ENCODE data around the gene PKD1.

Gene PKD1

DNA sequence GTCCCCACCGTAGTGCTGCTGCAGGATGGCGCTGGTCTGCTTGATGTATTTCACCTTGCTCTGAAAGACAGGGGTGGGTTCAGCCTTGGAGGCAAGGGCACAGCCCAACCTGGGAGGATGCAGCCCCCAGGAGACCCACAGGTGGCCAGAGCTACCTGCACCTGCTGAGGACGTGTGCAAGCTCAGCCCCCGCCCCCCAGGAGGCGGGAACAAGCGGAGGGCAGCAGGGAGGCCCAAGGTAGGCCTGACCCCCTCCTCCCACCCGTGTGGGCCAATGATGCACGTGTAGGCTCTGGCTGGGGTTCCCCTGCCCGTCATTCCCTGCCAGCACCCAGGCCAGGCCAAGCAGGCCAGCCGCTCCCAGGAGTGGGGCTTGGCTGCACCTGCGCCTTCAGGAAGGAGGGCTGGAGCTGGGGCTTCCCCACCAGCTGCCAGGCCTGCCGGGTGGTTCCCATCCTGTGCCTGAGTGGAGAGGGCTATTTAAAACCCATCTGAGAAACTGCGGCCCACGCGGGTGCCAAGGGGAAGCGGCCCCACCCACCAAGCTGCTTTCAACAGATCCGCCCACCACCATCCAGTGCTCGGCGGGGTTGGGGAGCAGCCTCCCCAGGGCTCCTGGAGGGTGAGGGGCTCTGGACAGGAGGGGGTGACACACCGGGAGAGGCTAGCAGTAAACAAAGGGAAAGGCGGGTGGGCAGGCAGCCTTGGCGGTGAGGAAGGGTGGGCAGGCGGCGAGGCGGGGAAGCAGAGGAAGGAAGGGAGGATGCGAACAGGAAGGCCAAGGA, 91.8 kb downstream of the PKD1 start:
- DNase-seq = no peak

DNA sequence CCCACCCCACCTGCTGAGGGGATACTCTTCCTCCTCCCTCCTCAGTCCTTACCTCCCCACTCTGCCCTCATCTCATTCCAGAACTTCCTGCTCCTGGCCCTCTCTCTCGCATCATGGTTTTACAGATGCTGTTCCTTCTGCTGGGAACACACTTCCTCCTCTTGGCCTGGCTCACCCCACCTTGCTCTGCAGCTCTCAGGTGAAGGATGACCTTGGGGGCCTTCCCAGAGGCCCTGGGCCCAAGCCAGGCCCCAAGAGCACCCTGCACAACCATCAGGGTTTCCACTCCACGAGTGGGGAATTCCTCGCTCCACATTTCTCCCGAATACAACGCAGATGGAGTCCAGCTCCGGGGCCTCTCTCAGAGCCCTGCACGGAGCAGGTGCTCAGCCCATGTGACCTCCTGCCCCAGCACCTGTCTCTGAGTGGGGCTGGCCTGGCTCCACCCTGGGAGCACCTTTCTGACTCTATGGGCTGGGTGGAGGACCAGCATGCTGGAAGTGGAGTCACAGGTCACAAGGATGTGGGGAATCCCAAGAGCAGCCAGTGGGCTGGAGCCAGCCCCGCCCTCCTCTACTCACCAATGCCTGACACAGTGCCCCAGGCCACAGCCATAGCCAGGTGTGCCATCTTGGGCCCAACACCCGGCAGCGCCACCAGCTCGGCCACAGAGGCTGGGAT, 92.6 kb downstream of the PKD1 start:
- no peak for DNase-seq

DNA sequence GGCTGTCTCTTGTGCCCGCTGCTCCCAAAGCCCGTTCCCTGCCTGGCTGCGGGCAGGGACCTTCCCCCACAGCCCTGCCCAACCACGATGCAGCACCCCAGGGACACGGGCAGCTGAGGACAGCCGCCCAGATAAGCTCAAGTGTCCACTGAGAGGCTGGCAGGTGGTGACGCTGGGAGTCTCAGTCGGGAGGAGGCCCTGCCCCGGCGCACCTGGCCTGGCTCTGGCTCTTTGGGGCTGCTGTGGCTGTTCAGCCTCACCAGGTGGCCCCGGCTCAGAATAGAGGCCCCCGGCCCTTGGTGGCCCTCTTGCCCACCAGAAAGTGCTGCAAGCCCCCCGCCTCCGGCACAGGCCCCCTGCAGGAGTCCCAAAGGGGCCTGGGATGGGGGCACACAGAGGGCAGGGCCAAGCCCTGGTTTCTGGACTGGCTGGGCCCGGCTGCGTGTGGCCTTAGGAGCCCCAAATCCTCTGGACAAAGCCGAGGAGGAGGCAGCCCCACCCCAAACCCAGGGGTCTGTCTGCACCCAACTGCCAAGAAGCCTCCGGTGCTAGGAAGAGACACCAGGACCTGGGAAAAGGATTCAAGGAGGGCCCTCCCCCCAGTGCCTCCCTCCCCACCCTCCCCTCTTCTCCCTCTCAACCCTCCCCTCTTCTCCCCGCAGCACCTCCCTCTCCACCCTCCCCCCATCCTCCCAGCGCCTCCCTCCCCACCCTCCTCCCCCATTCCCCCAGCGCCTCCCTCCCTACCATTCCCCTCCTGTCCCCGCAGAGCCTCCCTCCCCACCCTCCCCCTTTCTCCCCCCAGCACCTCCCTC, 93.3 kb downstream of the PKD1 start:
- no peak for DNase-seq

DNA sequence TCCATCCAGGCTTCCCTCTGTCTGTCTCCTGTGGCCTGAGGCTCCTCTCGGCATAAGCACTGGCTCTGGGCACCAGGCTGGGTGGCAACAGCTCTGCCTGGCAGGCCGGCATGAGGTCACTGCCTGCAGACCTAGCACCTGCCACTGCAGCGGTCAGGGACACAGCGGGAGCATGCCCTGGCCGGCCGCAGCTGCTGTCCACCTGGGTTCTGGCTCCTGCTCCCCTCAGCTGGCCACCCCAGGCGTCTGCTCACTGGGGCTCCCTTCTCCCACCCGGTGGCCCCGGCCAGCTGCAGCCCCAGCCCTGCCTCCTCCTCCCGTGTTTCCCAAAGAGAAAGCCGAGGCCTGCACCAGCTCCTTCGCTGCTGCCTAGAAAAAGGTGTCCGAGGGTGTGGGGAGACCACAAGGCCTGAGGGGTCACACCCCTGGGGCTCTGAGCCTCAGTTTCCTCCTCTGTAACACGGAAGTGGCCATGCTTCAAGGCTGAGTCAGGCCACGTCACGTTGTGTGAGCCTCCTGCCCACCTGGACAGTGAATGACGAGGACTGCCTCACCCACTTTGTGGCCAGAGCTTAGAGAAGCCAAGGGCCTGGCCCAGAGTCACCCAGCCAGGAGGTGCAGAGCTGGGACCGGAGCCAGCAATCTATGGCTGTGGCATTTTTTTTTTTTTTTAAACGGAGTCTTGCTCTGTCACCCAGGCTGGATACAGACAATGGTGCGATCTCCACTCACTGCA, 94.7 kb downstream of the PKD1 start:
- no peak for DNase-seq

DNA sequence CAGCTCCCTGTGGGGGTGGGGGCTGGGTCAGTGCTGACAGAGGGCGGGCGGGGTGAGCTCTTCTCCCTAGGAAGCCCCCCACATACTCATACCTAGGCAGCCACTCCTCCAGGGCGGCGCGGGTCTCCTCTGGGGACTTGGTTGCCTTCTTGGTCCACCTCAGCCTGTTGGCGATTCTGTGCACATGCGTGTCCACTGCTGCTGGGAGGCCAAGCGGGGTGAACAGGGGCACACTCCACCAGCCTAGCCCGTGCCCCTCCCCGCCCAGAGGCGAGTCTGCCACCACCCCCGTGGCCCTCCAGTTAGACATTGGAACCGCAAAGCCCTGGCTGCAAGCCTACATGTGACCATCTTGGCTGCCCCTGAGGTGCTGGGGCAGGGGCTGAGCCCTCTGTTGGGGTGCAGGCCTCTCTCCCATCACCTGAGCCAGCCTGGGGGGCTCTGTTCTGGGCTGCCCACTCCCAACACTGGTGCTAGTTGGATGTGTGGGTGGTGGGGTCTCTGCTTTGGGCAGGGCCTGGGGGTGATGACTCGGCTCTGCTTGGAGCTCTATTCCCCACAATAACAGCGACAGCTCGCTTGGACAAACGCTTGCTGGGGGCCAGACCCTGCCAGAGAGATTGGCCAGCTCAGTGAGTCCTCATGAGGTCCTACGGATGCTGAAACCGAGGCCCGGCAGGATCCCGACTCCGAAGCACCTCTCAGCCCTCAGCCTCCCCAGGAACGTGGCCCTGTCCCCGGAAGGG, 95.5 kb downstream of the PKD1 start:
- DNase-seq = no peak

DNA sequence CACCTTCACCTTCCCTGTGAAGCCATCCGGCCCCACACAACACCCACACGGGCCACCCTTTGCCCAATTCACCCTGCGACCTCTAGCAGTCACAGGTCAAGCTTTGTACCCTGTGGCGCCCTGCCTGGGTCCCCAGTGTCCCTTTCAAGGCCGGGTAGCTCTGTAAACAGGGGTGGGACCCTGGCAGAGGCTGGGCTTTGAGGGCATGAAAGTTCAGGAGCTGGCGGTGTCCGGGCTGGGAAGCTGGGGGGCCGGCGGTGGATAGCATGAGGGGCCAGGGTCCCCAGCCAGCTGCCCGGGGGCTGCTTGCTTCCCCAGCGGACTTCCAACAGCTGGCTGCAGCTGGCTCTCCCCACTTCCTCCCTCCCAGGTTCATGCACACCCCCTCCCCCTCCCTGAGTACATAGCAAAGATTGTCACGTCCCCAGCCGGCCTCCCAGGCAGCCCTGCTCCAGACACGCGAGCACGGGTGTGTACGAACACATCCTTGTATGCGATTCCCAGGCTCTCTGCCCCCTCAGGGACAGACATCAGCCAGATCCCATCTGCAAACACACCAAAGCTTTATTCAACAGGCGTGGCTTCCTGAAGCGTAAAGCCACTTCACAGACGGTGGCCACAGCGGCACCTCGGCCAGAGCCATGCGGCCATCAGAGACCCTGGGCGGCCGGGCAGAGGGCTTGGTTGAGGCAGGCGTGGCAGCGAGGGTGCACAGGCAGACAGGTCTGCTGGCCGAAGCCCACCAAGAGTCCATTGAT, 96.2 kb downstream of the PKD1 start:
- no peak for DNase-seq
